CD4-positive, alpha-beta memory T cell (primary cell): ENCODE data around the gene AKAP12. TPM values are rescaled to one million over a fixed set of nuclear protein-coding genes. Genes with fewer than 3 reads are reported as not detected.

Experiments
- CTCF ChIA-PET: fragments of 350-600 bp; sonication (Branson Sonifier 250); formaldehyde crosslinking; loops from one replicate; lab custom pipeline; 2021; ENCODE audit warnings: inconsistent platforms; ENCODE audit not compliant: partially characterized antibody; lab: Charles Lee
- POLR2A ChIA-PET: fragments of 350-600 bp; sonication (Branson Sonifier 250); formaldehyde crosslinking; loops from one replicate; lab custom pipeline; 2021; ENCODE audit not compliant: partially characterized antibody; lab: Charles Lee
- DNase-seq, 5 donors: peaks; one replicate each; pipeline versions ENCODE4 v3.0.0 to v3.0.0-alpha.2; 2020 to 2022; ENCODE audit warnings: mixed read lengths in 1 of 5
- H3K27ac ChIP-seq: one replicate; pipeline ENCODE4 v1.7.0; 2013; ENCODE audit warnings: low read depth, low read length
- H3K27me3 ChIP-seq: 2 replicates; pipeline ENCODE4 v1.7.0; 2013; ENCODE audit warnings: mild to moderate bottlenecking, low read length, moderate library complexity; ENCODE audit not compliant: insufficient read depth
- H3K36me3 ChIP-seq: 2 replicates; pipeline ENCODE4 v1.7.0; 2013; ENCODE audit warnings: mild to moderate bottlenecking, low read length, moderate library complexity; ENCODE audit not compliant: insufficient read depth
- H3K4me1 ChIP-seq: 2 replicates; pipeline ENCODE4 v1.7.0; 2013; ENCODE audit warnings: mild to moderate bottlenecking, low read length, moderate library complexity; ENCODE audit not compliant: insufficient read depth
- H3K4me3 ChIP-seq, 2 donors: one replicate each; pipeline ENCODE4 v1.7.0; 2013; ENCODE audit warnings: low read length in 2 of 2, mild to moderate bottlenecking in 1 of 2
- H3K9me3 ChIP-seq, 2 donors: one replicate each; pipeline ENCODE4 v1.7.0; 2013; ENCODE audit warnings: low read length in 2 of 2, control low read depth in 1 of 2; ENCODE audit not compliant: control insufficient read depth in 1 of 2
- H3K27ac Mint-ChIP-seq, 7 donors: one replicate each; pipeline ENCODE4 v1.8.0; 2020 to 2021; ENCODE audit warnings: mixed read lengths in 7 of 7, mild to moderate bottlenecking in 6 of 7, inconsistent platforms in 3 of 7, moderate library complexity in 3 of 7
- H3K27me3 Mint-ChIP-seq, 2 donors: one replicate each; pipeline ENCODE4 v1.8.0; 2020 to 2021; ENCODE audit warnings: mixed read lengths in 2 of 2
- H3K36me3 Mint-ChIP-seq, 2 donors: one replicate each; pipeline ENCODE4 v1.8.0; 2020 to 2021; ENCODE audit warnings: mixed read lengths in 2 of 2, inconsistent platforms in 1 of 2, mild to moderate bottlenecking in 1 of 2
- H3K4me1 Mint-ChIP-seq, 4 donors: one replicate each; pipeline ENCODE4 v1.8.0; 2020 to 2021; ENCODE audit warnings: mixed read lengths in 4 of 4, mild to moderate bottlenecking in 1 of 4
- H3K4me3 Mint-ChIP-seq, 8 donors: one replicate each; pipeline ENCODE4 v1.8.0; 2020 to 2021; ENCODE audit warnings: mixed read lengths in 8 of 8, mild to moderate bottlenecking in 7 of 8, moderate library complexity in 6 of 8, inconsistent platforms in 3 of 8
- H3K9me3 Mint-ChIP-seq, 8 donors: one replicate each; pipeline ENCODE4 v1.8.0; 2020 to 2021; ENCODE audit warnings: mixed read lengths in 8 of 8, mild to moderate bottlenecking in 5 of 8, inconsistent platforms in 3 of 8, moderate library complexity in 1 of 8
- intact Hi-C: fragments of 100-400 bp; cut with micrococcal nuclease; formaldehyde crosslinking; loops from one replicate; pipeline ENCODE4 v1.15.1; 2023
- polyA plus RNA-seq, 2 donors: library from polyadenylated mRNA; unstranded; fragments of 300-500 nt; fragmentation: Illumina TruSeq; gene quantifications; one replicate each; pipeline ENCODE4 v1.2.3, GENCODE V29; 2021
- total RNA-seq, 2 experiments: library from RNA; stranded (reverse); gene quantifications; one replicate each; pipeline ENCODE4 v1.2.3, GENCODE V29; 2021

The AKAP12 gene
- total and polyA plus RNA-seq, 4 experiments from 2014 or later, result 0.96 to 1.1 TPM; not detected in 2

- no peaks in the 10 kb centered on the region for H3K36me3 ChIP-seq
- POLR2A ChIA-PET, result no interaction called here
- H3K4me3 Mint-ChIP-seq, result peak overlapping the region in 4 of 8 donors; percentile 4 to 81 (median 14)
- no peaks in the 10 kb centered on the region for H3K27me3 ChIP-seq
- peaks cover 77% of the 10 kb centered on the region for H3K4me1 ChIP-seq
- peaks cover 46 to 80% (median 64%) of the 10 kb centered on the region in 4 donors for H3K4me1 Mint-ChIP-seq
- DNase-seq, result no peak
- peak overlapping the region in 6 of 7 donors; percentile 43 to 99 (median 61) for H3K27ac Mint-ChIP-seq
- peaks cover 12 to 18% of the 10 kb centered on the region in 2 donors for H3K36me3 Mint-ChIP-seq
- no peak overlapping the region for H3K4me3 ChIP-seq
- H3K9me3 ChIP-seq, result no peaks in the 10 kb centered on the region
- CTCF ChIA-PET, result interaction anchor here (1.9 kb wide), 1 partner anchor 8 kb away, joined by 5 read pairs; no protein-coding TSS in a partner anchor
- H3K9me3 Mint-ChIP-seq, result peaks cover 0 to under 1% (median 0%) of the 10 kb centered on the region in 8 donors
- intact Hi-C loops, result loop anchor here (10.0 kb wide), 1 partner anchor 1379 kb away; no protein-coding TSS in a partner anchor
- no peak overlapping the region for H3K27ac ChIP-seq
- H3K27me3 Mint-ChIP-seq, result no peaks in the 10 kb centered on the region
These were observed 144.4 kb downstream of the AKAP12 start for GRCh38 chr6:151384151-151384550.

GRCh38 chr6:151385177-151385576, 145.4 kb downstream of the AKAP12 start:
- H3K27me3 ChIP-seq, result no peaks in the 10 kb centered on the region
- ChIA-PET POLR2A (interaction anchor here (1.1 to 1.4 kb wide), 2 partner anchors 11 to 67 kb away, joined by 4 to 6 read pairs; partner anchors contain the start of gene RMND1), CTCF (interaction anchor here (1.3 to 2.4 kb wide), 5 partner anchors 9 to 67 kb away, joined by 3 to 8 read pairs (median 7); partner anchors contain the start of gene RMND1)
- no peak overlapping the region for H3K27ac ChIP-seq
- H3K4me1 Mint-ChIP-seq, result peaks cover 40 to 79% (median 57%) of the 10 kb centered on the region in 4 donors
- no peaks in the 10 kb centered on the region for H3K27me3 Mint-ChIP-seq
- no peaks in the 10 kb centered on the region for H3K9me3 Mint-ChIP-seq
- no peak overlapping the region for H3K4me3 ChIP-seq
- H3K4me3 Mint-ChIP-seq, result peak overlapping the region in 5 of 8 donors; percentile 61 to 81 (median 70)
- H3K4me1 ChIP-seq, result peaks cover 68% of the 10 kb centered on the region
- peaks cover 12 to 25% of the 10 kb centered on the region in 2 donors for H3K36me3 Mint-ChIP-seq
- no peaks in the 10 kb centered on the region for H3K36me3 ChIP-seq
- no peak for DNase-seq
- no peaks in the 10 kb centered on the region for H3K9me3 ChIP-seq
- H3K27ac Mint-ChIP-seq, result peak overlapping the region; percentile 10 to 99 (median 85)
- intact Hi-C loops, result loop anchor here (10.0 kb wide), 1 partner anchor 1380 kb away; no protein-coding TSS in a partner anchor

GRCh38 chr6:151387175-151387970, 147.6 kb downstream of the AKAP12 start:
- no peak for DNase-seq
- Mint-ChIP-seq H3K9me3 (peaks cover 0 to 4% (median 0%) of the 10 kb centered on the region in 8 donors), H3K4me3 (peak overlapping the region in 1 of 8 donors; percentile 20), H3K27ac (peak overlapping the region; percentile 43 to 99 (median 84)), H3K36me3 (peaks cover 12 to 29% of the 10 kb centered on the region in 2 donors), H3K4me1 (peaks cover 31 to 70% (median 48%) of the 10 kb centered on the region in 4 donors), H3K27me3 (peaks cover 0 to 2% of the 10 kb centered on the region in 2 donors)
- Histone ChIP-seq H3K4me3 (no peak overlapping the region), H3K36me3 (no peaks in the 10 kb centered on the region), H3K27ac (no peak overlapping the region), H3K9me3 (no peaks in the 10 kb centered on the region), H3K27me3 (no peaks in the 10 kb centered on the region), H3K4me1 (peaks cover 54% of the 10 kb centered on the region)
- intact Hi-C loops, result loop anchor here (10.0 kb wide), 1 partner anchor 1383 kb away; no protein-coding TSS in a partner anchor
- CTCF ChIA-PET, result interaction anchor here (1.2 to 1.8 kb wide), 2 partner anchors 13 to 18 kb away, joined by 5 to 8 read pairs; no protein-coding TSS in a partner anchor
- POLR2A ChIA-PET, result interaction anchor here (1.3 to 4.3 kb wide), 3 partner anchors 10 to 65 kb away, joined by 4 to 172 read pairs (median 116); partner anchors contain the start of gene RMND1

GRCh38 chr6:151388236-151388635, 148.5 kb downstream of the AKAP12 start:
- H3K4me3 Mint-ChIP-seq, result peak overlapping the region in 5 of 8 donors; percentile 8 to 52 (median 21)
- H3K9me3 Mint-ChIP-seq, result peaks cover 0 to 4% (median 0%) of the 10 kb centered on the region in 8 donors
- no peak overlapping the region for H3K4me3 ChIP-seq
- peaks cover 12 to 29% of the 10 kb centered on the region in 2 donors for H3K36me3 Mint-ChIP-seq
- ChIA-PET CTCF (interaction anchor here (1.0 to 1.2 kb wide), 2 partner anchors 15 to 17 kb away, joined by 3 to 5 read pairs; no protein-coding TSS in a partner anchor), POLR2A (interaction anchor here (3.5 to 4.3 kb wide), 4 partner anchors 11 to 797 kb away, joined by 22 to 172 read pairs (median 74); partner anchors contain the start of gene RMND1)
- H3K4me1 Mint-ChIP-seq, result peaks cover 40 to 78% (median 56%) of the 10 kb centered on the region in 4 donors
- peaks cover 63% of the 10 kb centered on the region for H3K4me1 ChIP-seq
- no peaks in the 10 kb centered on the region for H3K36me3 ChIP-seq
- no peaks in the 10 kb centered on the region for H3K9me3 ChIP-seq
- no peak for DNase-seq
- H3K27ac Mint-ChIP-seq, result peak overlapping the region; percentile 64 to 99 (median 84)
- intact Hi-C loops, result loop anchor here (10.0 kb wide), 1 partner anchor 1383 kb away; no protein-coding TSS in a partner anchor
- peaks cover 0 to 2% of the 10 kb centered on the region in 2 donors for H3K27me3 Mint-ChIP-seq
- peak overlapping the region; percentile 38 for H3K27ac ChIP-seq
- no peaks in the 10 kb centered on the region for H3K27me3 ChIP-seq

GRCh38 chr6:151388997-151389617, 149.3 kb downstream of the AKAP12 start:
- Mint-ChIP-seq H3K36me3 (peaks cover 4 to 26% of the 10 kb centered on the region in 2 donors), H3K27me3 (peaks cover 0 to 2% of the 10 kb centered on the region in 2 donors), H3K4me3 (peak overlapping the region; percentile 92 to 96 (median 94)), H3K27ac (peak overlapping the region; percentile 93 to 99 (median 97)), H3K4me1 (peaks cover 45 to 79% (median 58%) of the 10 kb centered on the region in 4 donors), H3K9me3 (peaks cover 0 to 4% (median 0%) of the 10 kb centered on the region in 8 donors)
- H3K9me3 ChIP-seq, result no peaks in the 10 kb centered on the region
- H3K27me3 ChIP-seq, result no peaks in the 10 kb centered on the region
- H3K27ac ChIP-seq, result peak overlapping the region; percentile 83
- peak overlapping the region; percentile 61 to 86 for H3K4me3 ChIP-seq
- no peak for DNase-seq
- POLR2A ChIA-PET, result interaction anchor here (0.9 to 4.3 kb wide), 14 partner anchors 12 to 913 kb away, joined by 4 to 172 read pairs (median 13); partner anchors contain the start of gene RMND1
- intact Hi-C loops, result loop anchor here (10.0 kb wide), 1 partner anchor 1384 kb away; no protein-coding TSS in a partner anchor
- CTCF ChIA-PET, result interaction anchor here (0.8 to 2.7 kb wide), 9 partner anchors 10 to 497 kb away, joined by 3 to 17 read pairs (median 4); no protein-coding TSS in a partner anchor
- H3K36me3 ChIP-seq, result no peaks in the 10 kb centered on the region
- peaks cover 71% of the 10 kb centered on the region for H3K4me1 ChIP-seq

- ChIA-PET CTCF (interaction anchor here (0.7 to 2.7 kb wide), 11 partner anchors 10 to 498 kb away, joined by 3 to 17 read pairs (median 4); no protein-coding TSS in a partner anchor), POLR2A (interaction anchor here (0.6 to 4.3 kb wide), 25 partner anchors 10 to 920 kb away, joined by 3 to 172 read pairs (median 5); partner anchors contain the start of gene RMND1)
- H3K36me3 ChIP-seq, result no peaks in the 10 kb centered on the region
- H3K9me3 ChIP-seq, result no peaks in the 10 kb centered on the region
- DNase-seq, result no peak
- peak overlapping the region; percentile 93 to 99 (median 97) for H3K27ac Mint-ChIP-seq
- peak overlapping the region; percentile 61 to 86 for H3K4me3 ChIP-seq
- peaks cover 0 to 4% (median 0%) of the 10 kb centered on the region in 8 donors for H3K9me3 Mint-ChIP-seq
- peaks cover 40 to 76% (median 56%) of the 10 kb centered on the region in 4 donors for H3K4me1 Mint-ChIP-seq
- H3K4me3 Mint-ChIP-seq, result peak overlapping the region; percentile 92 to 96 (median 94)
- H3K36me3 Mint-ChIP-seq, result peaks cover 0 to 22% of the 10 kb centered on the region in 2 donors
- H3K27me3 ChIP-seq, result no peaks in the 10 kb centered on the region
- peaks cover 71% of the 10 kb centered on the region for H3K4me1 ChIP-seq
- intact Hi-C loops, result loop anchor here (1.0 to 10.0 kb wide), 10 partner anchors 9 to 1593 kb away; partner anchors contain the start of genes FBXO5, MTHFD1L and RMND1
- H3K27me3 Mint-ChIP-seq, result peaks cover 0 to 2% of the 10 kb centered on the region in 2 donors
- H3K27ac ChIP-seq, result peak overlapping the region; percentile 83
These were observed 150.0 kb downstream of the AKAP12 start for GRCh38 chr6:151389618-151390275.
